ENCODE measurements around the gene CFAP92. TPM values are rescaled to one million over a fixed set of nuclear protein-coding genes. Genes with fewer than 3 reads are reported as not detected.

The CFAP92 gene
- total and polyA plus RNA-seq, 7 experiments from 2014 or later = 0.10 to 1.4 (median 0.46) TPM

GRCh38 chr3:128949158-128949557, 44.7 kb downstream of the CFAP92 start:
- Mint-ChIP-seq H3K4me1 (no peaks in the 10 kb centered on the region), H3K27ac (no peak overlapping the region), H3K9me3 (peaks cover 0 to 5% (median 0%) of the 10 kb centered on the region in 11 donors), H3K36me3 (no peaks in the 10 kb centered on the region), H3K4me3 (no peak overlapping the region), H3K27me3 (peaks cover 0 to 14% (median 0%) of the 10 kb centered on the region in 5 donors)
- no peaks in the 10 kb centered on the region for H3K27me3 ChIP-seq (ENCODE audit: control insufficient read depth in 2 of 2, insufficient read depth in 2 of 2, low read length in 2 of 2)
- POLR2A ChIA-PET = interaction anchor here (0.6 kb wide), 1 partner anchor 153 kb away, joined by 3 read pairs; no protein-coding TSS in a partner anchor
- no peak overlapping the region for H3K4me3 ChIP-seq (ENCODE audit: low read length)
- no peaks in the 10 kb centered on the region for H3K9me3 ChIP-seq (ENCODE audit: control insufficient read depth in 2 of 3, low read length in 3 of 3)
- intact Hi-C loops (cut with micrococcal nuclease) = no loop called here
- H3K4me1 ChIP-seq (ENCODE audit: control insufficient read depth in 2 of 2, insufficient read depth in 2 of 2, low read length in 2 of 2) = no peaks in the 10 kb centered on the region
- CTCF ChIA-PET = interaction anchor here (0.9 kb wide), 1 partner anchor 21 kb away, joined by 4 read pairs; no protein-coding TSS in a partner anchor
- ATAC-seq (no peak), DNase-seq (no peak)
- no peak overlapping the region for H3K27ac ChIP-seq (ENCODE audit: low read depth, low read length)
- no peaks in the 10 kb centered on the region for H3K36me3 ChIP-seq (ENCODE audit: control insufficient read depth in 2 of 3, insufficient read depth in 3 of 3, low read length in 3 of 3)

GRCh38 chr3:128946411-128946810, 47.5 kb downstream of the CFAP92 start:
- no peaks in the 10 kb centered on the region for H3K9me3 Mint-ChIP-seq
- intact Hi-C loops (cut with micrococcal nuclease) = no loop called here
- H3K27me3 Mint-ChIP-seq = peaks cover 0 to 15% (median 0%) of the 10 kb centered on the region in 5 donors
- Histone ChIP-seq H3K36me3 (ENCODE audit: control insufficient read depth in 2 of 3, insufficient read depth in 3 of 3, low read length in 3 of 3) (no peaks in the 10 kb centered on the region), H3K27ac (ENCODE audit: low read depth, low read length) (no peak overlapping the region), H3K4me3 (ENCODE audit: low read length) (no peak overlapping the region), H3K4me1 (ENCODE audit: control insufficient read depth in 2 of 2, insufficient read depth in 2 of 2, low read length in 2 of 2) (no peaks in the 10 kb centered on the region), H3K27me3 (ENCODE audit: control insufficient read depth in 2 of 2, insufficient read depth in 2 of 2, low read length in 2 of 2) (no peaks in the 10 kb centered on the region), H3K9me3 (ENCODE audit: control insufficient read depth in 2 of 3, low read length in 3 of 3) (no peaks in the 10 kb centered on the region)
- no peak for ATAC-seq
- H3K4me1 Mint-ChIP-seq = no peaks in the 10 kb centered on the region
- no peak overlapping the region for H3K27ac Mint-ChIP-seq
- no peaks in the 10 kb centered on the region for H3K36me3 Mint-ChIP-seq
- DNase-seq = no peak
- CTCF ChIA-PET = no interaction called here
- no peak overlapping the region for H3K4me3 Mint-ChIP-seq
- POLR2A ChIA-PET = no interaction called here

DNA sequence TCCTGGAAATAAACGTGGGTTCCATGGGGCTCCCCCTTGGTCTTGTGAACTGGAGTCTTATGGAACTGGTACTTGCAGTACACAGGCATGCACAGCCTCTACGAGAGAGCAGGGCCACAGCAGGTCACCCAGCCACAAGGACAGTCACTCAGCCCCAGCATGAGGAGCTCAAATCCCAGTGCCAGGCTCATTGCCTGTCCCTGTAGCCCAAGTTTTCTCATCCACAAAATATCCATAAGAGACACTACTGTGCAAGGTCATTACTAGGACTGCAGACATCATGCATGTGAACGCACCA, 48.0 kb downstream of the CFAP92 start:
- POLR2A ChIA-PET = no interaction called here
- DNase-seq (no peak), ATAC-seq (no peak)
- Mint-ChIP-seq H3K27me3 (peaks cover 0 to 13% (median 0%) of the 10 kb centered on the region in 5 donors), H3K4me3 (no peak overlapping the region), H3K9me3 (no peaks in the 10 kb centered on the region), H3K36me3 (no peaks in the 10 kb centered on the region), H3K27ac (no peak overlapping the region), H3K4me1 (no peaks in the 10 kb centered on the region)
- Histone ChIP-seq H3K27me3 (ENCODE audit: control insufficient read depth in 2 of 2, insufficient read depth in 2 of 2, low read length in 2 of 2) (no peaks in the 10 kb centered on the region), H3K27ac (ENCODE audit: low read depth, low read length) (no peak overlapping the region), H3K4me3 (ENCODE audit: low read length) (no peak overlapping the region), H3K9me3 (ENCODE audit: control insufficient read depth in 2 of 3, low read length in 3 of 3) (no peaks in the 10 kb centered on the region), H3K36me3 (ENCODE audit: control insufficient read depth in 2 of 3, insufficient read depth in 3 of 3, low read length in 3 of 3) (no peaks in the 10 kb centered on the region), H3K4me1 (ENCODE audit: control insufficient read depth in 2 of 2, insufficient read depth in 2 of 2, low read length in 2 of 2) (no peaks in the 10 kb centered on the region)
- CTCF ChIA-PET = no interaction called here
- intact Hi-C loops (cut with micrococcal nuclease) = no loop called here

DNA sequence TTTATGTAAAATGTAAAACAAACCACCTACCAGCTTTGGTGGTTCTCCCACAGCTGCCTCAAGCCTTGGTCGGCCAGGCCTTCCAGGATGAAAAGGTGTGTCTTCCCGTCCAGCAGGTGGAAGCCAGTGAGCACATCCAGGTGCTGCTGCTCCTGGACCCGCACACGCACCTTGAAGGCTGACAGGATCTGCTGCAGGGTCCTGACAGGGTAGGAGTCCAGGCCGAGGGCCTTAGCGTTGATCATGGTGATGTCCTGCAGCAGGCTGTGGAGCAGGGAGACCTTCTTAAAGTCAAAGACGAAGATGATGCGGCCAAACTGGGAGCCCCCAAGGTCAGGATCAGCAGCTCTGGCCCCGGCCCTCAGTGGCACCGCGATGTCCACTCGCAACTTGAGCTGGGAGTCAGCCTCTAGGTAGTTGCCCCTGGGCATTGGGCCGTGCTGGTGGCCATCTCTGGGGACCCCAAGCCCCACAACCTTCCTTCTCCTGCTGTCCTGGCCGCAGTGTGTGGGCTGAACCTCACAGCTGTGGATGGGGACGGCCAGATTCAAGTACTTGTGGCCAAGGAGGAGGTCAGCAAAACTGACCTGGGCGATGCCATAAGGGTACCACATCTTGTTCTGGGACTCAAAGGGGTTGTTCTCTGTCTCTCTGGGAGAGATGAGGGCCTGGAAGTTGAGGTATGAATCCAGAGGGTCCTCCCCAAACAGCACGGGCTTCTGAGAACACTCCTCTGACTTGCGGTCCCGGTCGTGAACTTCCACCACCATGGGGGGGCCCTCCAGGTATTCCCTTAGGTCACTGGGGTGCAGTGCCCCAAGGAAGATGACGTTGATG, 48.6 kb downstream of the CFAP92 start:
- intact Hi-C loops (cut with micrococcal nuclease) = no loop called here
- Mint-ChIP-seq H3K9me3 (no peaks in the 10 kb centered on the region), H3K4me1 (no peaks in the 10 kb centered on the region), H3K36me3 (no peaks in the 10 kb centered on the region), H3K4me3 (no peak overlapping the region), H3K27ac (no peak overlapping the region), H3K27me3 (peaks cover 0 to 16% (median 3%) of the 10 kb centered on the region in 5 donors)
- POLR2A ChIA-PET = no interaction called here
- H3K27ac ChIP-seq (ENCODE audit: low read depth, low read length) = no peak overlapping the region
- H3K9me3 ChIP-seq (ENCODE audit: control insufficient read depth in 2 of 3, low read length in 3 of 3) = no peaks in the 10 kb centered on the region
- ATAC-seq (no peak), DNase-seq (no peak)
- CTCF ChIA-PET = no interaction called here
- H3K4me3 ChIP-seq (ENCODE audit: low read length) = no peak overlapping the region
- H3K27me3 ChIP-seq (ENCODE audit: control insufficient read depth in 2 of 2, insufficient read depth in 2 of 2, low read length in 2 of 2) = no peaks in the 10 kb centered on the region
- H3K4me1 ChIP-seq (ENCODE audit: control insufficient read depth in 2 of 2, insufficient read depth in 2 of 2, low read length in 2 of 2) = no peaks in the 10 kb centered on the region
- H3K36me3 ChIP-seq (ENCODE audit: control insufficient read depth in 2 of 3, insufficient read depth in 3 of 3, low read length in 3 of 3) = no peaks in the 10 kb centered on the region

DNA sequence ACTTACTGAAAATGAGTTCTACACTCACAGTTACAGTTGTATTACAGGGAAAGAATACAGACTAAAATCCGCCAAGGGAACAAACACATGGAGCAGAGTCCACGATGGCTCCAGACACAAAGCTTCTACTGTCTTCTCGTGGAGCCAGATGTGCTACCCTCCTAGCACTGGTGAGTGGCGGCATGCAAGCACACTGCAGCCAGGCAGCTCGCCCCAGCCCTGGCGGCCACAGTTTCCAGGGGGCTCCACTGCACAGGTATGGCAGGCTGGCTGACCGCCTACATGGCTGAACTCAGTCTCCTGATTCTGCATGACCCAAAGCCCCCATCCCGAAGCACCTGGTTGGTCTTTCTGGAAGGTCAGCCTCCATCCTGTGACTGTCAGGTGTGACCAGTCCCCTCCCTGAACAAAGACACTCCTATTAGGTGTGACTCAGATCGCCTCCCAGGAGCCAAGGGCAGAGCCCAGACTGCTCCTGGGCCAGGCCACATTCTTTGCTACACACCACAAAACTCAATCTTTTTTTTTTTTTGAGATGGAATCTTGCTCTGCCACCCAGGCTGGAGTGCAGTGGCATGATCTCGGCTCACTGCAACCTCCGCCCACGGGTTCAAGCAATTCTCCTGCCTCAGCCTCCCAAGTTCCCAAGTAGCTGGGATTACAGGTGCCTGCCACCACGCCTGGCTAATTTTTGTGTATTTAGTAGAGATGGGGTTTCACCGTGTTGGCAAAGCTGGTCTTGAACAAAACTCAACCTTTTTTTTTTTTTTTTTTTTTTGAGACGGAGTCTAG, 51.5 kb downstream of the CFAP92 start:
- intact Hi-C loops (cut with micrococcal nuclease) = no loop called here
- no peak overlapping the region for H3K27ac Mint-ChIP-seq
- ATAC-seq = no peak

GRCh38 chr3:128940252-128940651, 53.6 kb downstream of the CFAP92 start:
- DNase-seq (no peak), ATAC-seq (no peak)
- Mint-ChIP-seq H3K36me3 (no peaks in the 10 kb centered on the region), H3K9me3 (no peaks in the 10 kb centered on the region), H3K4me1 (no peaks in the 10 kb centered on the region), H3K27me3 (peaks cover 0 to 19% (median 4%) of the 10 kb centered on the region in 5 donors), H3K4me3 (no peak overlapping the region), H3K27ac (no peak overlapping the region)
- no peaks in the 10 kb centered on the region for H3K9me3 ChIP-seq (ENCODE audit: control insufficient read depth in 2 of 3, low read length in 3 of 3)
- no peaks in the 10 kb centered on the region for H3K27me3 ChIP-seq (ENCODE audit: control insufficient read depth in 2 of 2, insufficient read depth in 2 of 2, low read length in 2 of 2)
- H3K4me3 ChIP-seq (ENCODE audit: low read length) = no peak overlapping the region
- POLR2A ChIA-PET = no interaction called here
- no peak overlapping the region for H3K27ac ChIP-seq (ENCODE audit: low read depth, low read length)
- no peaks in the 10 kb centered on the region for H3K4me1 ChIP-seq (ENCODE audit: control insufficient read depth in 2 of 2, insufficient read depth in 2 of 2, low read length in 2 of 2)
- intact Hi-C loops (cut with micrococcal nuclease) = no loop called here
- CTCF ChIA-PET = no interaction called here
- no peaks in the 10 kb centered on the region for H3K36me3 ChIP-seq (ENCODE audit: control insufficient read depth in 2 of 3, insufficient read depth in 3 of 3, low read length in 3 of 3)

More for the DNA sequence above, 51.5 kb downstream of the CFAP92 start:
- Histone ChIP-seq H3K4me1 (ENCODE audit: control insufficient read depth in 2 of 2, insufficient read depth in 2 of 2, low read length in 2 of 2) (no peaks in the 10 kb centered on the region), H3K36me3 (ENCODE audit: control insufficient read depth in 2 of 3, insufficient read depth in 3 of 3, low read length in 3 of 3) (no peaks in the 10 kb centered on the region), H3K27me3 (ENCODE audit: control insufficient read depth in 2 of 2, insufficient read depth in 2 of 2, low read length in 2 of 2) (no peaks in the 10 kb centered on the region), H3K4me3 (ENCODE audit: low read length) (no peak overlapping the region), H3K9me3 (ENCODE audit: control insufficient read depth in 2 of 3, low read length in 3 of 3) (no peaks in the 10 kb centered on the region), H3K27ac (ENCODE audit: low read depth, low read length) (no peak overlapping the region)
- ChIA-PET CTCF (interaction anchor here (0.7 kb wide), 1 partner anchor 203 kb away, joined by 4 read pairs; no protein-coding TSS in a partner anchor), POLR2A (no interaction called here)
- Mint-ChIP-seq H3K27me3 (peaks cover 0 to 19% (median 4%) of the 10 kb centered on the region in 5 donors), H3K9me3 (no peaks in the 10 kb centered on the region), H3K36me3 (no peaks in the 10 kb centered on the region), H3K4me1 (no peaks in the 10 kb centered on the region), H3K4me3 (no peak overlapping the region)
- DNase-seq = no peak

Measured in naive thymus-derived CD4-positive, alpha-beta T cell (primary cell).